Aorta (tissue), 5 donors: Measurements from ENCODE around the gene TMEM176B. TPM values are rescaled to one million over a fixed set of nuclear protein-coding genes. Genes with fewer than 3 reads are reported as not detected.

Experiments used
- ATAC-seq: fragments of 200-7000 bp; cut with Tn5 transposase; one replicate; pipeline ENCODE4 v1.9.1; 2022; ENCODE audit warnings: moderate library complexity; ENCODE audit not compliant: low FRiP score
- DNase-seq, 2 donors: peaks; one replicate each; pipeline ENCODE4 v3.0.0-alpha.2; 2020
- H3K27ac ChIP-seq, 2 donors: one replicate each; pipeline ENCODE4 v1.5.1; 2013; ENCODE audit warnings: low read length in 2 of 2, mild to moderate bottlenecking in 2 of 2, moderate library complexity in 2 of 2, control low read depth in 1 of 2, inconsistent platforms in 1 of 2, low read depth in 1 of 2
- H3K27me3 ChIP-seq, 2 donors: one replicate each; pipeline ENCODE4 v1.6.1; 2013; ENCODE audit warnings: control low read depth in 1 of 2, low read length in 1 of 2, mild to moderate bottlenecking in 1 of 2, moderate library complexity in 1 of 2; ENCODE audit not compliant: insufficient read depth in 2 of 2, control insufficient read depth in 1 of 2
- H3K36me3 ChIP-seq, 2 donors: one replicate each; pipeline ENCODE4 v1.6.1; 2013; ENCODE audit warnings: control low read depth in 1 of 2, low read length in 1 of 2, mild to moderate bottlenecking in 1 of 2; ENCODE audit not compliant: insufficient read depth in 2 of 2, control insufficient read depth in 1 of 2
- H3K4me1 ChIP-seq, 2 donors: one replicate each; pipeline ENCODE4 v1.6.1; 2013; ENCODE audit warnings: low read length in 2 of 2, control low read depth in 1 of 2, mild to moderate bottlenecking in 1 of 2, moderate library complexity in 1 of 2; ENCODE audit not compliant: insufficient read depth in 2 of 2, control insufficient read depth in 1 of 2
- H3K4me3 ChIP-seq, 2 donors: one replicate each; pipeline ENCODE4 v1.5.1; 2013; ENCODE audit warnings: low read length in 2 of 2, control low read depth in 1 of 2, mild to moderate bottlenecking in 1 of 2
- H3K9me3 ChIP-seq: one replicate; pipeline ENCODE4 v1.6.1; 2013; ENCODE audit warnings: mild to moderate bottlenecking, low read length; ENCODE audit not compliant: control insufficient read depth
- WGBS, 2 donors: extraction: QIAGEN DNeasy Blood & Tissue Kit; methylation state at CpG; one replicate each; pipeline ENCODE4 v1.1.7; 2013; 5-methylcytosine and 5-hydroxymethylcytosine counted together
- intact Hi-C, 2 donors: fragments of 100-400 bp; cut with DNase I; formaldehyde crosslinking; loops; one replicate each; pipeline versions ENCODE4 v1.14.2 to v1.15.0; 2022
- polyA plus RNA-seq, 2 donors: library from polyadenylated mRNA; stranded (reverse); fragments of 200-250 nt; gene quantifications; one replicate each; pipeline ENCODE4 v1.2.3, GENCODE V29; 2013
- total RNA-seq, 2 donors: library from RNA; stranded (reverse); fragmentation: NEBNext Ultra II Directional; extraction: Animal tissue kit (Norgen Biotek cat#: 25700); gene quantifications; one replicate each; pipeline ENCODE4 v1.2.1, GENCODE V29; 2021
- donor health status: healthy with polysubstance abuse.
- donor health status: Bipolar disorder and iron deficiency.
- donor health status: DM: no; HTN: no; CAD: no.
- donor health status: DM: no; HTN: no; CAD: no.
- donor health status: DM: yes; HTN: yes; CAD: no.

TMEM176B gene
- total and polyA plus RNA-seq, 4 donors, result 6.5 to 85.5 (median 30.5) TPM

DNA sequence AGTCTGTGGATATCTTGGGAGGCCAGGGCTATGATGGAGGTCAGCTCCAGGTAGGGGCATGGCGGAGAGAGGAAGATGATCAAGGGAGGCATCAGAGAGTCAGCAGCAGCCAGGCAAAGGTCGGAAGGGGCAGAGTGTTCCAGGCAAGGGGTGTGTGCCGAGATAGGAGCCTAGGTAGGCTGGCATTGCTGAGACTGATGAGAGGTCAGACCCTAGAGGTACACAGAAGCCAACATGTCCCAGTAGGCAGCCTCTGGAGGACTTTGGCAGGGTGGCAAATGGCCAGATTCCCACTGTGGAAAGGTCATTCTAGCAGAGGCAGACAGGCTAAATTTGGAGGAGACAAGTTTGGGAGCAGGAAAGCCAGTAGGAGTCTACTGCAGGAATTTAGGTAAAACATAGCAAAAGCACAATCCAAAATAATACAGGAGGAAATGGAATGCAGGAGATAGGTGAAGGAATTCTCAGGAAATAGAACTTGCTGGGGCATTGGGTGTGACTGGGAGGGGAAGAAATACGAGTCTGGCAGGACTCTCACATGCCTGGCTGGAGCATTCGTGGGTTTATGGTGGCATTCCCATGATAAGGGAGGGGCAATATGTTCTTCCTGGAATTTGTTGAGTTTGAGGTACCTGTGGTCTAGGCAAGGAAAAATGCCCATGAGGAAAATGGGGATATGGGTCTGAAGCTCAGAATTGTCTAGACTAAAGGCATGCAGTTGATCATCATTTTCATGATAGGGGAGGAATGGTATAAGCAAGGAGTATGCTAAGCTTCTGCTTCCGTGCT, 26.1 kb upstream of the TMEM176B start:
- no peaks in the 10 kb centered on the region for H3K27me3 ChIP-seq
- H3K9me3 ChIP-seq, result no peaks in the 10 kb centered on the region
- no peaks in the 10 kb centered on the region for H3K4me1 ChIP-seq
- no peak overlapping the region for H3K27ac ChIP-seq
- 61 to 62% methylated on average over 6 of the region's 6 CpGs for WGBS, 2 donors
- DNase-seq (no peak), ATAC-seq (no peak)
- intact Hi-C loops, result no loop called here
- H3K4me3 ChIP-seq, result no peak overlapping the region
- no peaks in the 10 kb centered on the region for H3K36me3 ChIP-seq

DNA sequence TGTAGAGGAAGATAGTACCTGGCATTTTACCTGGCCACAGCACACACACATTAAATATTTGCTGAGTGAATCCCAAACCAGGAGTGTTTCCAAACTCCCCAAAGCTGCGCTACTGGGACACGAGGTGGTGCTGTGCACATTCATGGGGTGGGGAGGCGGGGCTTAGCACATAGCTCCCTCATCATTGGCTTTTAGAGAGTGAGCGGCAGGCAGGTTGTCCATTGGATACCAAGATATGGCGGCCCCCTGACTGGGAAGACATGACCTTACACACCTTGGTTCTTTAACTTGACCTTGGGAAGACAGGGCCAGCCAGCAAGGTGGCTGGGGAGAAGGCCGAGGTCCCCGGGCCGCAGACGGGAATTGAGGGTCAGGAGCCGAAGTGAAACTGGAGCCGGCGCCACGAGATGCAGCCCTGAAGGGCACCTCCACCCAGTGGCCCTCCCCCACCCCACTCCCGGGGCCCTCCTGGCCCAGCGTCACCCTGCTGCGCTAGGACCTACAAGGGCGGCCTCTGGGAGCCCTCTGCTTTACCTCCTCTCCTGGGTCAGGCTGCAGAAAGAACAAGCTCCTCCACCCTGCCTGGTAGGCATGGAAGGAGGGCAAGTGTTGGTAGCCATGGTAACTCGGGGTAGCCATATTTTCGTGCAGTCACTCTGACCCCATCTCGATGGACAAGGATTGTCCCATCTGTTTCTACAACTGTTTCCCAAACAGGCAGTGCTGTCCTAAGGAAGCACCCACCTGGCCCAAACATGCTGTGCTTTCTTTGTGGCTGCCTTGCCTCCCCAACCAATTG, 24.4 kb upstream of the TMEM176B start:
- Histone ChIP-seq H3K27ac (no peak overlapping the region), H3K9me3 (no peaks in the 10 kb centered on the region), H3K36me3 (no peaks in the 10 kb centered on the region), H3K4me1 (no peaks in the 10 kb centered on the region), H3K27me3 (no peaks in the 10 kb centered on the region), H3K4me3 (no peak overlapping the region)
- ATAC-seq (no peak), DNase-seq (no peak)
- 90 to 95% methylated on average over 20 of the region's 20 CpGs for WGBS, 2 donors
- intact Hi-C loops, result no loop called here

DNA sequence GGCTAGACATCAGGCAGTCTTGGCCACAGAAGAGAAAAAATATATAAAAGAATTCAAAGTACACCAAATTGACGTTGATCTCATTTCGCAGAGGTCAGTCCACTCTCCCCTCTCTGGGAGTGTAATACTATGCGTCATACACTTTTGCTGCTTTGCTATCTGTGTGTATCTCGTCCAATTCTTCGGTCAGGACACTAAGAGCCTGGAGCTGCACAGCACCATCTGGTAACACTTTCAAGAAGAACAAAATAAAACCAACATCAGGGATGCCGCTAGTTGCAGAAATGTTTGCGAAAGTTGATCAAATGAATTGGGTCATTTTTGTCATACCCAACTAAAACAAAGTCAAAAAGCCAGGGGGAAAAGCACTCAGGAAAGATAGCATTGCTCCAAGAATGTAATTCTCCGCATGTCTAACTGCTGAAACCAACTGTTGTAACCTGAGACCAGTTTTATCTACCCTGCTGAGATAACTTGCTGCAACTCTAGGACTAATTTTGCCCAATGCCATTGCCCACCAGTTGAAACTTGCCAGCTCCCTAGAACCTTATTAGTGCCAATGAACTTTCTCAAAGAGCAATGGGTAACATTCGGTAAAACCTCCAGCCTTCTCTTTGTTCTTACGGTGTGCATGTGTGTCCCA, 23.4 kb upstream of the TMEM176B start:
- no peaks in the 10 kb centered on the region for H3K27me3 ChIP-seq
- H3K4me3 ChIP-seq, result no peak overlapping the region
- WGBS, 2 donors, result 33 to 43% methylated on average over 10 of the region's 10 CpGs
- no peak overlapping the region for H3K27ac ChIP-seq
- DNase-seq, result no peak
- H3K9me3 ChIP-seq, result no peaks in the 10 kb centered on the region
- intact Hi-C loops, result no loop called here
- H3K4me1 ChIP-seq, result no peaks in the 10 kb centered on the region
- no peak for ATAC-seq
- H3K36me3 ChIP-seq, result no peaks in the 10 kb centered on the region

DNA sequence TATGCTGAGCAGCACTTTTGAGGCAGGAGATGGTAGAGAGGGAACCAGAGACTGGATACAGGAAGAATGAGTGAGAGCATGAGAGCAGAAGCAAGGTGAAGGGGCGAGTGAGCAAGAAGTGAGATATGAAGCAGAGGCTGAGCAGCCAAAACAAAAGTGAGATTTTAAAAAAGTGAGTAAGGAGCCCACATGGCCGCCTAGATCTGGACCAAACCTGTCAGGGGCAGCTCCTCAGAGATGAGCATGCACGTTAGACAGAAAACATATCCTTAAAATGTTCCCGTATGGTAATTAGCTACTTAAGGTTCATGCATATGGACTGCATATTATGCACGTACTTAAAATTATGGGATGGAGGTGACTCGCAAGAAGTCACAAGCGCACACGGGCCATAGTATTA, 22.9 kb upstream of the TMEM176B start:
- H3K36me3 ChIP-seq, result no peaks in the 10 kb centered on the region
- no peaks in the 10 kb centered on the region for H3K9me3 ChIP-seq
- intact Hi-C loops, result no loop called here
- ATAC-seq, result no peak
- no peak overlapping the region for H3K4me3 ChIP-seq
- H3K27me3 ChIP-seq, result no peaks in the 10 kb centered on the region
- no peaks in the 10 kb centered on the region for H3K4me1 ChIP-seq
- DNase-seq, result no peak
- no peak overlapping the region for H3K27ac ChIP-seq
- WGBS, 2 donors, result 60 to 62% methylated on average over 8 of the region's 8 CpGs

DNA sequence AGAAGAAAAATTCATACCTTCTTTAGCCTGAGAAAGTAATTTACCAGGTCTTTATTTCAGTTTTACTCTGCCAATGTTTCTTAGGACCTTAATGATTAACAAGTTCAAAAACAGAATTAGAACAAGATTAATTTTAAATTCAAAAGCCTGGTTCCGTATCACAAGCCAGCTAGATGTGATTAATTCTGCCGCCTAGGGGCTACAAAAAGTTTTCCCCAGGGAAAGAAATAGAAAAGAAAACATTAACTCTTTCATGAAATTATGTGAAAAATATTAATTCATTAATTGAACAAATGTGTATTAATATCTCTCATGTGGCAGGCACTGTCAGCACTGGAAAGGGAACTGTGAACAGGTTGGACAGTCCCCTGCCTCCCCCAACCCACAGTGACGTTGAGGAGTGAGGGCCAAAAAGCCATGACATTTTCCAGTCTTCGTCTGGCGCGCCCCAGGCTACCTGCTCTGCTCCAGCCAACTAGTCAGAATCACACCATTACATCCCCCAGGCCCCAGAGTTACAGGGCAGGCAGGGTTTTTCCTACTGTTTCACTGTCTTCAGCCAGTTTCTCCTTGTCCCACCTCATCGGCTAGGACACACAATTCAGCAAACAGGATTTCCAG, 20.5 kb upstream of the TMEM176B start:
- no peak for ATAC-seq
- Histone ChIP-seq H3K36me3 (no peaks in the 10 kb centered on the region), H3K4me3 (no peak overlapping the region), H3K9me3 (no peaks in the 10 kb centered on the region), H3K27ac (no peak overlapping the region), H3K27me3 (no peaks in the 10 kb centered on the region), H3K4me1 (no peaks in the 10 kb centered on the region)
- intact Hi-C loops, result no loop called here
- no peak for DNase-seq
- 51 to 56% methylated on average over 7 of the region's 7 CpGs for WGBS, 2 donors

DNA sequence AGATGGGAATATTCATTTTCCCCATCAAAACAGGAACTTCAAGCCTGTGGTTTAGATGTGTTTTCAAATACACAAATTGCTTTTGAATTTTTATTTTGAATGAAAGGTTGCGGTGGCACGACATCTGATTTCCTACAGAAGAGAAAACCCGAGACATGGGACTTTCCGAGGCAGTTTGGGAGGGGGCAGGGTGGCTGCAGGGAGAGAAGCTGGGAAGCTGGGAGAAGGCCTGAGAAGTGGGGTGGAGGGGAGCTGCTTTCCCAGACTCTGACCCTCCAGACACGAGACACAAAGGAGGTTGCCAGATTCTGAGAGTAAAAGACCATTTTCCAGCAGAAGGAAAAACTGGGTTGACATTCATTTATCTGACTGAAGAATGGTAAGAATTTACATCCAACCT, 20.0 kb upstream of the TMEM176B start:
- intact Hi-C loops, result no loop called here
- Histone ChIP-seq H3K36me3 (no peaks in the 10 kb centered on the region), H3K4me3 (no peak overlapping the region), H3K27ac (no peak overlapping the region), H3K27me3 (no peaks in the 10 kb centered on the region), H3K4me1 (no peaks in the 10 kb centered on the region), H3K9me3 (no peaks in the 10 kb centered on the region)
- ATAC-seq (no peak), DNase-seq (no peak)
- 18 to 25% methylated on average over 5 of the region's 5 CpGs for WGBS, 2 donors

DNA sequence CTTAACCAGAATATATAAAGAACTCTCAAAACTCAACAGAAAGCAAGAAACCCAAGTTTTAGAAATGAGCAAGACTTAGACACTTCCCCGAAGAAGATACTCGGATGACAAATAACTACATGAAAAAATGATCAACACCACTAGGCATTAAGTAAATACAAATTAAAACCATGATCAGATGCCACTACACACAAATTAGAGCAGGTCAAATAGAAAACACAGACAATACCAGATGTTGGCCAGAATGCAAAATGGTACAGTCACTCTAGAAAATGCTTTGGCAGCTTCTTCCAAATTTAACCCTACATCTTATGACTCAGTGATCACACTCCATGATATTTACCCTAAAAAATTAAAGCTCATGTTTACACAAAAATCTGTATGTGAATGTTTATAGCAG, 18.8 kb upstream of the TMEM176B start:
- Histone ChIP-seq H3K9me3 (no peaks in the 10 kb centered on the region), H3K27me3 (no peaks in the 10 kb centered on the region), H3K4me1 (no peaks in the 10 kb centered on the region), H3K27ac (no peak overlapping the region), H3K36me3 (no peaks in the 10 kb centered on the region), H3K4me3 (no peak overlapping the region)
- WGBS, 2 donors, result 94 to 98% methylated on average over 2 of the region's 2 CpGs
- ATAC-seq, result no peak
- DNase-seq, result no peak
- intact Hi-C loops, result no loop called here

DNA sequence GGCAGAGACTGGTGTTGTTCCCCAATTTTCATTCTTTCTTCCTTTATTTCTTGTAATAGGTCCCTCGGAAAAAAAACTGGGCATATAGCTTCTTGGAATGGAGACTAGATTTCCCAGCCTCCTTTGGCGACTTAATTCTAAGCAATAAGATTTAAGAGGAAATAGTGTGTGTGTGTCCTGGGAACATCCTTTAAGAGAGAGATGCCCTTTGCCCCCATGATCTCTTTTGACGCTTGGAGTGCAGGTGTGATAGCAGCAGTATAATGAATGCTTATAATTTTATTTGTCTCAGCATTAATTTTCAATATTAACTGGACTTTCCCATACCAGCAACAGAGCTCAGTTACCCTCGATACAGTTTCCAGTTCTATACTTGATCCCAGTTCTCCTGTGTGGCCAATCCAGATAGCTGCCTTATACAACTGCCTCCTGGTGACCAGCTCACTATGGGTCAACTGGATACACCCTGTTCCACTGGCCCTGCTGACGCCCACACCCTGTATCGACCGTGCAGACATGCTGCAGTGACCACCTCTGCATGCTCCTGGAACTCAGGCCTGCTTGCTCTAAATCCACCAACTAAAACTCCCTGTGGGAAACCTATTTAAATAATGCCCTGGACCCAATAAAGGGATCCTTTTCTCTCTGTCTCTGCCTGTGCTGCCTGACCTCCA, 14.3 kb upstream of the TMEM176B start:
- intact Hi-C loops, result no loop called here
- no peaks in the 10 kb centered on the region for H3K36me3 ChIP-seq
- ATAC-seq (no peak), DNase-seq (no peak)
- 72 to 76% methylated on average over 7 of the region's 7 CpGs for WGBS, 2 donors
- no peaks in the 10 kb centered on the region for H3K4me1 ChIP-seq
- H3K4me3 ChIP-seq, result no peak overlapping the region
- H3K27ac ChIP-seq, result no peak overlapping the region
- H3K9me3 ChIP-seq, result no peaks in the 10 kb centered on the region
- no peaks in the 10 kb centered on the region for H3K27me3 ChIP-seq
